Parathyroid adenoma (tissue), 2 donors: ENCODE data around the gene ZMYND8.

Source experiments
- H2AFZ ChIP-seq: fragments of 300-600 bp; sonication (generic); one replicate; pipeline ENCODE4 v1.7.0; 2017; ENCODE audit warnings: antibody characterized with exemption, mild to moderate bottlenecking
- H3K27ac ChIP-seq: fragments of 300-600 bp; sonication (generic); one replicate; pipeline ENCODE4 v1.7.0; 2017
- H3K27me3 ChIP-seq: fragments of 300-600 bp; sonication (generic); one replicate; pipeline ENCODE4 v1.7.0; 2017; ENCODE audit warnings: low read length; ENCODE audit not compliant: control insufficient read depth, insufficient read depth
- H3K36me3 ChIP-seq: fragments of 300-600 bp; sonication (generic); one replicate; pipeline ENCODE4 v1.7.0; 2017; ENCODE audit warnings: low read length; ENCODE audit not compliant: control insufficient read depth, insufficient read depth
- H3K4me1 ChIP-seq: fragments of 300-600 bp; sonication (generic); one replicate; pipeline ENCODE4 v1.7.0; 2017; ENCODE audit warnings: control low read depth
- H3K4me2 ChIP-seq: fragments of 300-600 bp; sonication (generic); one replicate; pipeline ENCODE4 v1.7.0; 2017; ENCODE audit warnings: low read length
- H3K4me3 ChIP-seq: fragments of 300-600 bp; sonication (generic); one replicate; pipeline ENCODE4 v1.7.0; 2017; ENCODE audit warnings: low read depth, low read length
- H3K79me2 ChIP-seq: fragments of 300-600 bp; sonication (generic); one replicate; pipeline ENCODE4 v1.7.0; 2017; ENCODE audit warnings: control low read depth
- H3K9ac ChIP-seq: fragments of 300-600 bp; sonication (generic); one replicate; pipeline ENCODE4 v1.7.0; 2017; ENCODE audit warnings: mild to moderate bottlenecking
- H3K9me3 ChIP-seq: fragments of 300-600 bp; sonication (generic); one replicate; pipeline ENCODE4 v1.7.0; 2017; ENCODE audit warnings: low read length; ENCODE audit not compliant: control insufficient read depth
- CTCF ChIP-seq: fragments of 300-600 bp; sonication (generic); IDR thresholded peaks from one replicate; pipeline ENCODE4 v1.7.0; 2017; ENCODE audit warnings: antibody characterized with exemption, mild to moderate bottlenecking
- donor health status: primary hyperparathyroidism.

The ZMYND8 gene

GRCh38 chr20:47258745-47259695 is 97.5 kb downstream of the ZMYND8 start:
- Histone ChIP-seq H3K4me2 (no peak overlapping the region), H3K27ac (peak overlapping the region; percentile 54), H3K9ac (no peak overlapping the region), H3K4me3 (no peak overlapping the region), H3K79me2 (peaks cover 11% of the 10 kb centered on the region), H3K27me3 (no peaks in the 10 kb centered on the region), H3K36me3 (no peaks in the 10 kb centered on the region), H3K4me1 (peaks cover 10% of the 10 kb centered on the region), H2AFZ (peak overlapping the region; percentile 43), H3K9me3 (no peaks in the 10 kb centered on the region)
- no peak for TF ChIP-seq CTCF

GRCh38 chr20:47257771-47258170 is 98.7 kb downstream of the ZMYND8 start:
- Histone ChIP-seq H3K4me1 (peaks cover 12% of the 10 kb centered on the region), H3K27me3 (no peaks in the 10 kb centered on the region), H3K36me3 (no peaks in the 10 kb centered on the region), H3K4me3 (no peak overlapping the region), H3K27ac (no peak overlapping the region), H3K4me2 (no peak overlapping the region), H3K79me2 (peaks cover 14% of the 10 kb centered on the region), H2AFZ (no peak overlapping the region), H3K9me3 (no peaks in the 10 kb centered on the region), H3K9ac (no peak overlapping the region)
- no peak for TF ChIP-seq CTCF

- H3K9ac ChIP-seq: no peak overlapping the region
- no peak overlapping the region for H3K4me2 ChIP-seq
- H3K4me1 ChIP-seq: peaks cover 12% of the 10 kb centered on the region
- no peak for TF ChIP-seq CTCF
- no peaks in the 10 kb centered on the region for H3K36me3 ChIP-seq
- no peaks in the 10 kb centered on the region for H3K9me3 ChIP-seq
- no peak overlapping the region for H3K4me3 ChIP-seq
- no peak overlapping the region for H3K27ac ChIP-seq
- no peaks in the 10 kb centered on the region for H3K27me3 ChIP-seq
- H2AFZ ChIP-seq: no peak overlapping the region
- H3K79me2 ChIP-seq: peaks cover 15% of the 10 kb centered on the region
These were observed 99.2 kb downstream of the ZMYND8 start for GRCh38 chr20:47257256-47257655.

GRCh38 chr20:47256668-47257236 is 99.7 kb downstream of the ZMYND8 start:
- Histone ChIP-seq H3K4me3 (no peak overlapping the region), H3K79me2 (peaks cover 15% of the 10 kb centered on the region), H3K9me3 (no peaks in the 10 kb centered on the region), H3K4me2 (no peak overlapping the region), H2AFZ (no peak overlapping the region), H3K4me1 (peaks cover 12% of the 10 kb centered on the region), H3K27ac (no peak overlapping the region), H3K9ac (no peak overlapping the region), H3K27me3 (no peaks in the 10 kb centered on the region), H3K36me3 (no peaks in the 10 kb centered on the region)
- TF ChIP-seq CTCF: no peak
